ENCODE results near the gene GNB1L. TPM values are rescaled to one million over a fixed set of nuclear protein-coding genes. Genes with fewer than 3 reads are reported as not detected.

GNB1L gene
- total RNA-seq, 2 experiments from 2014 or later, result 3.0 to 6.5 TPM

- POLR2A ChIA-PET, result no interaction called here
- TF ChIP-seq, protein P1, sequence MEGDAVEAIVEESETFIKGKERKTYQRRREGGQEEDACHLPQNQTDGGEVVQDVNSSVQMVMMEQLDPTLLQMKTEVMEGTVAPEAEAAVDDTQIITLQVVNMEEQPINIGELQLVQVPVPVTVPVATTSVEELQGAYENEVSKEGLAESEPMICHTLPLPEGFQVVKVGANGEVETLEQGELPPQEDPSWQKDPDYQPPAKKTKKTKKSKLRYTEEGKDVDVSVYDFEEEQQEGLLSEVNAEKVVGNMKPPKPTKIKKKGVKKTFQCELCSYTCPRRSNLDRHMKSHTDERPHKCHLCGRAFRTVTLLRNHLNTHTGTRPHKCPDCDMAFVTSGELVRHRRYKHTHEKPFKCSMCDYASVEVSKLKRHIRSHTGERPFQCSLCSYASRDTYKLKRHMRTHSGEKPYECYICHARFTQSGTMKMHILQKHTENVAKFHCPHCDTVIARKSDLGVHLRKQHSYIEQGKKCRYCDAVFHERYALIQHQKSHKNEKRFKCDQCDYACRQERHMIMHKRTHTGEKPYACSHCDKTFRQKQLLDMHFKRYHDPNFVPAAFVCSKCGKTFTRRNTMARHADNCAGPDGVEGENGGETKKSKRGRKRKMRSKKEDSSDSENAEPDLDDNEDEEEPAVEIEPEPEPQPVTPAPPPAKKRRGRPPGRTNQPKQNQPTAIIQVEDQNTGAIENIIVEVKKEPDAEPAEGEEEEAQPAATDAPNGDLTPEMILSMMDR (IDR thresholded peaks at IDR 0.05), result no peak
- no peak overlapping the region for H3K27ac Mint-ChIP-seq
- no peaks in the 10 kb centered on the region for H3K36me3 ChIP-seq (ENCODE audit: insufficient read depth, low read length)
- H3K36me3 Mint-ChIP-seq (ENCODE audit: low read depth), result no peaks in the 10 kb centered on the region
- peaks cover 12% of the 10 kb centered on the region for H3K4me1 Mint-ChIP-seq (ENCODE audit: low read depth)
- intact Hi-C loops (cut with DNase I, micrococcal nuclease), result no loop called here
- ATAC-seq (ENCODE audit: poor library complexity) (no peak), DNase-seq (no peak)
- H3K27ac ChIP-seq (ENCODE audit: low read depth in 1 of 2, low read length in 2 of 2), result no peak overlapping the region
- H3K4me3 Mint-ChIP-seq, result no peak overlapping the region
- H3K9me3 Mint-ChIP-seq, result no peaks in the 10 kb centered on the region
- CTCF ChIA-PET, result interaction anchor here (1.5 kb wide), 1 partner anchor 159 kb away, joined by 3 read pairs; no protein-coding TSS in a partner anchor
- no peak overlapping the region for H3K4me3 ChIP-seq (ENCODE audit: low read length)
- H3K9me3 ChIP-seq (ENCODE audit: control insufficient read depth in 1 of 2, insufficient read depth in 1 of 2, low read length in 2 of 2), result peaks cover 0 to 18% of the 10 kb centered on the region in 2 experiments
- peaks cover 18% of the 10 kb centered on the region for H3K4me1 ChIP-seq (ENCODE audit: insufficient read depth, low read length)
- peaks cover 23 to 36% of the 10 kb centered on the region in 2 experiments for H3K27me3 ChIP-seq (ENCODE audit: control insufficient read depth in 1 of 2, insufficient read depth in 2 of 2, low read length in 2 of 2)
- peaks cover 38% of the 10 kb centered on the region for H3K27me3 Mint-ChIP-seq
Measured at GRCh38 chr22:19751497-19752245, 103.0 kb downstream of the GNB1L start.

- Histone ChIP-seq H3K4me3 (ENCODE audit: low read length) (no peak overlapping the region), H3K27me3 (ENCODE audit: control insufficient read depth in 1 of 2, insufficient read depth in 2 of 2, low read length in 2 of 2) (peaks cover 16 to 28% of the 10 kb centered on the region in 2 experiments), H3K36me3 (ENCODE audit: insufficient read depth, low read length) (no peaks in the 10 kb centered on the region), H3K4me1 (ENCODE audit: insufficient read depth, low read length) (peaks cover 10% of the 10 kb centered on the region), H3K27ac (ENCODE audit: low read depth in 1 of 2, low read length in 2 of 2) (no peak overlapping the region), H3K9me3 (ENCODE audit: control insufficient read depth in 1 of 2, insufficient read depth in 1 of 2, low read length in 2 of 2) (peaks cover 0 to 17% of the 10 kb centered on the region in 2 experiments)
- peaks cover 29% of the 10 kb centered on the region for H3K27me3 Mint-ChIP-seq
- DNase-seq (no peak), ATAC-seq (ENCODE audit: poor library complexity) (no peak)
- CTCF ChIA-PET, result no interaction called here
- TF ChIP-seq, protein P1 (IDR thresholded peaks at IDR 0.05), result no peak
- no peak overlapping the region for H3K27ac Mint-ChIP-seq
- no peaks in the 10 kb centered on the region for H3K9me3 Mint-ChIP-seq
- H3K36me3 Mint-ChIP-seq (ENCODE audit: low read depth), result no peaks in the 10 kb centered on the region
- no peak overlapping the region for H3K4me3 Mint-ChIP-seq
- intact Hi-C loops (cut with DNase I, micrococcal nuclease), result no loop called here
- peaks cover 3% of the 10 kb centered on the region for H3K4me1 Mint-ChIP-seq (ENCODE audit: low read depth)
- POLR2A ChIA-PET, result no interaction called here
Measured at GRCh38 chr22:19750507-19751490, 103.9 kb downstream of the GNB1L start.

- Histone ChIP-seq H3K27ac (ENCODE audit: low read depth in 1 of 2, low read length in 2 of 2) (no peak overlapping the region), H3K27me3 (ENCODE audit: control insufficient read depth in 1 of 2, insufficient read depth in 2 of 2, low read length in 2 of 2) (peaks cover 10 to 20% of the 10 kb centered on the region in 2 experiments)
Measured at GRCh38 chr22:19749876-19750275, 104.8 kb downstream of the GNB1L start.

More at GRCh38 chr22:19749876-19750275, 104.8 kb downstream of the GNB1L start:
- Mint-ChIP-seq H3K4me1 (ENCODE audit: low read depth) (no peaks in the 10 kb centered on the region), H3K27me3 (peaks cover 26% of the 10 kb centered on the region), H3K4me3 (no peak overlapping the region), H3K36me3 (ENCODE audit: low read depth) (no peaks in the 10 kb centered on the region), H3K9me3 (no peaks in the 10 kb centered on the region), H3K27ac (no peak overlapping the region)
- intact Hi-C loops (cut with DNase I, micrococcal nuclease), result no loop called here
- Histone ChIP-seq H3K36me3 (ENCODE audit: insufficient read depth, low read length) (no peaks in the 10 kb centered on the region), H3K4me1 (ENCODE audit: insufficient read depth, low read length) (peaks cover 1% of the 10 kb centered on the region), H3K9me3 (ENCODE audit: control insufficient read depth in 1 of 2, insufficient read depth in 1 of 2, low read length in 2 of 2) (peaks cover 0 to 9% of the 10 kb centered on the region in 2 experiments), H3K4me3 (ENCODE audit: low read length) (no peak overlapping the region)
- POLR2A ChIA-PET, result no interaction called here
- CTCF ChIA-PET, result no interaction called here
- DNase-seq, result no peak
- no peak for ATAC-seq (ENCODE audit: poor library complexity)
- TF ChIP-seq, protein P1 (IDR thresholded peaks at IDR 0.05), result no peak
